ENCODE data around the gene UBASH3A. TPM values are rescaled to one million over a fixed set of nuclear protein-coding genes. Genes with fewer than 3 reads are reported as not detected.

Gene UBASH3A
- total RNA-seq, 3 donors from 2014 or later (not counting 1 experiment from before 2014, with no cell fraction given) = 0.66 to 5.0 (median 2.0) TPM

- intact Hi-C loops (cut with micrococcal nuclease) = no loop called here
- Histone ChIP-seq H3K9me3 (ENCODE audit: control insufficient read depth, insufficient read depth, low read length) (peaks cover 4% of the 10 kb centered on the region), H3K36me3 (ENCODE audit: control insufficient read depth, insufficient read depth, low read length) (no peaks in the 10 kb centered on the region), H3K4me1 (ENCODE audit: control insufficient read depth, insufficient read depth, low read length) (no peaks in the 10 kb centered on the region), H3K27me3 (ENCODE audit: control insufficient read depth, insufficient read depth, low read length) (no peaks in the 10 kb centered on the region), H3K27ac (ENCODE audit: low read length) (no peak overlapping the region), H3K4me3 (ENCODE audit: low read length) (no peak overlapping the region)
- peaks cover 30 to 54% of the 10 kb centered on the region in 2 donors for H3K27me3 Mint-ChIP-seq (ENCODE audit: low read depth in 2 of 2)
- WGBS (ENCODE audit: insufficient coverage) = 87% methylated on average over 32 of the region's 32 CpGs
- DNase-seq (no peak), ATAC-seq (peak in 1 of 3 donors; percentile 57)
- TF ChIP-seq CTCF (IDR thresholded peaks at IDR 0.05) = no peak
- peaks cover 0 to 4% of the 10 kb centered on the region in 2 donors for H3K4me1 Mint-ChIP-seq
- H3K9me3 Mint-ChIP-seq = peaks cover 0 to under 1% of the 10 kb centered on the region in 2 donors
- no peak overlapping the region for H3K27ac Mint-ChIP-seq
- peaks cover 2% of the 10 kb centered on the region for H3K36me3 Mint-ChIP-seq
- no peak overlapping the region for H3K4me3 Mint-ChIP-seq
Measured at GRCh38 chr21:42376338-42376982, 27.2 kb upstream of the UBASH3A start.

- H3K27ac Mint-ChIP-seq = no peak overlapping the region
- 90% methylated on average over 24 of the region's 24 CpGs for WGBS (ENCODE audit: insufficient coverage)
Measured at GRCh38 chr21:42377211-42377950, 26.3 kb upstream of the UBASH3A start.

GRCh38 chr21:42377951-42378340 lies 25.8 kb upstream of the UBASH3A start:
- 70% methylated on average over 5 of the region's 5 CpGs for WGBS (ENCODE audit: insufficient coverage)
- H3K36me3 ChIP-seq (ENCODE audit: control insufficient read depth, insufficient read depth, low read length) = no peaks in the 10 kb centered on the region
- no peak overlapping the region for H3K27ac Mint-ChIP-seq
- H3K27ac ChIP-seq (ENCODE audit: low read length) = no peak overlapping the region
- H3K4me1 ChIP-seq (ENCODE audit: control insufficient read depth, insufficient read depth, low read length) = no peaks in the 10 kb centered on the region
- no peak overlapping the region for H3K4me3 ChIP-seq (ENCODE audit: low read length)
- peaks cover 24 to 44% of the 10 kb centered on the region in 2 donors for H3K27me3 Mint-ChIP-seq (ENCODE audit: low read depth in 2 of 2)
- ATAC-seq = no peak
- intact Hi-C loops (cut with micrococcal nuclease) = no loop called here
- DNase-seq = no peak
- H3K27me3 ChIP-seq (ENCODE audit: control insufficient read depth, insufficient read depth, low read length) = no peaks in the 10 kb centered on the region
- H3K4me1 Mint-ChIP-seq = no peaks in the 10 kb centered on the region
- TF ChIP-seq CTCF (IDR thresholded peaks at IDR 0.05) = no peak
- H3K4me3 Mint-ChIP-seq = no peak overlapping the region
- H3K9me3 ChIP-seq (ENCODE audit: control insufficient read depth, insufficient read depth, low read length) = peaks cover 18% of the 10 kb centered on the region
- H3K36me3 Mint-ChIP-seq = peaks cover 11% of the 10 kb centered on the region
- peaks cover 2 to 7% of the 10 kb centered on the region in 2 donors for H3K9me3 Mint-ChIP-seq

More at GRCh38 chr21:42377211-42377950, 26.3 kb upstream of the UBASH3A start:
- H3K36me3 ChIP-seq (ENCODE audit: control insufficient read depth, insufficient read depth, low read length) = no peaks in the 10 kb centered on the region
- no peak overlapping the region for H3K4me3 ChIP-seq (ENCODE audit: low read length)
- no peak for TF ChIP-seq CTCF (IDR thresholded peaks at IDR 0.05)
- DNase-seq (no peak), ATAC-seq (no peak)
- H3K9me3 ChIP-seq (ENCODE audit: control insufficient read depth, insufficient read depth, low read length) = peaks cover 13% of the 10 kb centered on the region
- intact Hi-C loops (cut with micrococcal nuclease) = no loop called here
- H3K4me1 ChIP-seq (ENCODE audit: control insufficient read depth, insufficient read depth, low read length) = no peaks in the 10 kb centered on the region
- H3K27ac ChIP-seq (ENCODE audit: low read length) = no peak overlapping the region
- no peaks in the 10 kb centered on the region for H3K27me3 ChIP-seq (ENCODE audit: control insufficient read depth, insufficient read depth, low read length)
- Mint-ChIP-seq H3K4me1 (no peaks in the 10 kb centered on the region), H3K9me3 (peaks cover 2 to 7% of the 10 kb centered on the region in 2 donors), H3K4me3 (no peak overlapping the region), H3K27me3 (ENCODE audit: low read depth in 2 of 2) (peaks cover 26 to 49% of the 10 kb centered on the region in 2 donors), H3K36me3 (peaks cover 11% of the 10 kb centered on the region)
